Measurements from ENCODE around the gene PCNT. TPM values are rescaled to one million over a fixed set of nuclear protein-coding genes. Genes with fewer than 3 reads are reported as not detected.

Gene PCNT
- total RNA-seq, 1 experiment from 2014 or later: 39.6 TPM

DNA sequence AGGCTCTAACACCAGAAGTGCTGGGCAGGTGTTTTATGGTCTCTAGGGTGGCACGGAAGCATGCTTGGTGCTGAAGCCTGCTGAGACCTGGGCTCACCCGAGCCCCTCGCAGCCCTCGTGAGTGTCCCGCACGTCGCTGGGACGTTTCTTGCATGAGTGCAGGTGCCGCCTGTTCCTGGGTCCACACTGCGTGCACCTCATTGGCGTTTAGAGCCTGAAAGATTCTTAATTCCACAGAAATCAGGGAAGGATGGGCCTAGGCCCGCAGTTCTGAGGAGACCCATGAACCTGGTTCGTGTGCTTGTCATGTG lies 91.0 kb downstream of the PCNT start:
- Histone ChIP-seq H2BK5ac (ENCODE audit: insufficient read length, low read length) (no peak overlapping the region), H2BK12ac (ENCODE audit: insufficient read length, low read depth, low read length) (no peak overlapping the region), H2BK15ac (ENCODE audit: low read depth, low read length) (peak overlapping the region; percentile 37; the same call in 1 of the 2 replicates), H3K27ac (ENCODE audit: insufficient read length, low read depth, low read length) (no peak overlapping the region), H3K56ac (ENCODE audit: insufficient read length, low read depth, low read length) (no peak overlapping the region), H3K14ac (ENCODE audit: insufficient read depth, low read length) (no peak overlapping the region), H3K9ac (ENCODE audit: extremely low read depth, insufficient read length, low read length) (no peak overlapping the region), H4K5ac (ENCODE audit: insufficient read length, low read depth, low read length) (no peak overlapping the region), H3K4ac (ENCODE audit: low read depth, low read length) (no peak overlapping the region), H2AK5ac (ENCODE audit: insufficient read length, low read length) (no peak overlapping the region), H3K79me1 (ENCODE audit: insufficient read depth, low read depth, low read length, poor library complexity, severe bottlenecking) (no peaks in the 10 kb centered on the region), H3K23me2 (ENCODE audit: insufficient read length, low read depth, low read length, poor library complexity, severe bottlenecking) (peaks cover 7% of the 10 kb centered on the region), H3K23ac (ENCODE audit: insufficient read length, low read depth, low read length) (no peak overlapping the region), H2BK20ac (ENCODE audit: low read depth, low read length, poor library complexity, severe bottlenecking) (no peak overlapping the region), H4K20me1 (ENCODE audit: control insufficient read depth, insufficient read depth, insufficient read length) (peaks cover 2% of the 10 kb centered on the region), H2AFZ (ENCODE audit: low read length) (no peak overlapping the region), H3K4me1 (ENCODE audit: insufficient read depth, low read length) (peaks cover 5% of the 10 kb centered on the region; the same call in 1 of the 2 replicates), H3K4me2 (ENCODE audit: insufficient read depth, insufficient read length, low read length) (no peak overlapping the region), H3K18ac (ENCODE audit: insufficient read length, low read depth, low read length) (no peak overlapping the region), H3K9me3 (ENCODE audit: control insufficient read depth, low read depth, low read length) (no peaks in the 10 kb centered on the region), H2BK120ac (ENCODE audit: low read depth, low read length, poor library complexity, severe bottlenecking) (no peak overlapping the region), H3K79me2 (ENCODE audit: insufficient read depth, low read length) (no peaks in the 10 kb centered on the region), H4K91ac (ENCODE audit: insufficient read length, low read depth, low read length) (no peak overlapping the region), H3T11ph (ENCODE audit: low read length) (no peak overlapping the region), H4K8ac (replicated peaks; ENCODE audit: insufficient read length, low read depth, low read length) (no peak overlapping the region), H3K27me3 (ENCODE audit: insufficient read depth, low read length) (no peaks in the 10 kb centered on the region)
- WGBS (ENCODE audit: extremely low coverage, insufficient read length, low lambda C conversion rate): no CpG with 5 or more reads among the region's 13 CpGs
- peaks cover 23 to 54% (median 44%) of the 10 kb centered on the region in 3 experiments for H3K36me3 Mint-ChIP-seq (ENCODE audit: insufficient read depth in 1 of 3, low read depth in 3 of 3)
- no peaks in the 10 kb centered on the region for H3K9me3 Mint-ChIP-seq
- H3K27ac Mint-ChIP-seq: peak overlapping the region in 1 of 3 experiments; percentile 18; a peak in 3 of 7 replicates
- DNase-seq: no peak
- H3K4me1 Mint-ChIP-seq: peaks cover 12 to 20% of the 10 kb centered on the region in 2 experiments
- H3K4me3 Mint-ChIP-seq: no peak overlapping the region
- no peaks in the 10 kb centered on the region for H3K27me3 Mint-ChIP-seq (ENCODE audit: low read depth)
- TF ChIP-seq, protein P1, sequence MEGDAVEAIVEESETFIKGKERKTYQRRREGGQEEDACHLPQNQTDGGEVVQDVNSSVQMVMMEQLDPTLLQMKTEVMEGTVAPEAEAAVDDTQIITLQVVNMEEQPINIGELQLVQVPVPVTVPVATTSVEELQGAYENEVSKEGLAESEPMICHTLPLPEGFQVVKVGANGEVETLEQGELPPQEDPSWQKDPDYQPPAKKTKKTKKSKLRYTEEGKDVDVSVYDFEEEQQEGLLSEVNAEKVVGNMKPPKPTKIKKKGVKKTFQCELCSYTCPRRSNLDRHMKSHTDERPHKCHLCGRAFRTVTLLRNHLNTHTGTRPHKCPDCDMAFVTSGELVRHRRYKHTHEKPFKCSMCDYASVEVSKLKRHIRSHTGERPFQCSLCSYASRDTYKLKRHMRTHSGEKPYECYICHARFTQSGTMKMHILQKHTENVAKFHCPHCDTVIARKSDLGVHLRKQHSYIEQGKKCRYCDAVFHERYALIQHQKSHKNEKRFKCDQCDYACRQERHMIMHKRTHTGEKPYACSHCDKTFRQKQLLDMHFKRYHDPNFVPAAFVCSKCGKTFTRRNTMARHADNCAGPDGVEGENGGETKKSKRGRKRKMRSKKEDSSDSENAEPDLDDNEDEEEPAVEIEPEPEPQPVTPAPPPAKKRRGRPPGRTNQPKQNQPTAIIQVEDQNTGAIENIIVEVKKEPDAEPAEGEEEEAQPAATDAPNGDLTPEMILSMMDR (conservative IDR thresholded peaks at IDR 0.05): no peak

All from H9 (cell line).